Endodermal cell (in vitro differentiated cells): ENCODE data around the gene OPRM1. TPM values are rescaled to one million over a fixed set of nuclear protein-coding genes. Genes with fewer than 3 reads are reported as not detected.
"Not testable (repeated sequence)": the region's sequence is repeated elsewhere in the genome, so short reads cannot be mapped to it uniquely, and the experiment has no call there.

Experiments
- DNase-seq: peaks from one replicate; pipeline ENCODE4 v3.0.0-alpha.2; 2017
- H3K27ac ChIP-seq: 2 replicates; pipeline ENCODE4 v1.5.1; 2013; ENCODE audit warnings: mild to moderate bottlenecking, low read depth, low read length, moderate library complexity
- H3K27me3 ChIP-seq: 2 replicates; pipeline ENCODE4 v1.6.1; 2013; ENCODE audit warnings: mild to moderate bottlenecking, low read length, moderate library complexity; ENCODE audit not compliant: insufficient read depth, control insufficient read depth, poor library complexity, severe bottlenecking
- H3K36me3 ChIP-seq: 2 replicates; pipeline ENCODE4 v1.7.0; 2013; ENCODE audit warnings: mild to moderate bottlenecking, low read length, moderate library complexity; ENCODE audit not compliant: control insufficient read depth, insufficient read depth
- H3K4me1 ChIP-seq: one replicate; pipeline ENCODE4 v1.7.0; 2013; ENCODE audit warnings: low read length; ENCODE audit not compliant: control insufficient read depth, insufficient read depth
- H3K4me3 ChIP-seq: 2 replicates; pipeline ENCODE4 v1.5.1; 2013; ENCODE audit warnings: mild to moderate bottlenecking, low read length, moderate library complexity
- H3K9ac ChIP-seq: 2 replicates; pipeline ENCODE4 v1.6.1; 2013; ENCODE audit warnings: mild to moderate bottlenecking, low read length, moderate library complexity; ENCODE audit not compliant: poor library complexity, severe bottlenecking; ENCODE audit errors: extremely low read depth
- H3K9me3 ChIP-seq: 2 replicates; pipeline ENCODE4 v1.6.1; 2013; ENCODE audit warnings: mild to moderate bottlenecking, low read length, moderate library complexity; ENCODE audit not compliant: control insufficient read depth
- H3K27ac Mint-ChIP-seq: 2 replicates; pipeline ENCODE4 v1.8.0; 2020; ENCODE audit warnings: mixed read lengths
- H3K27me3 Mint-ChIP-seq: 2 replicates; pipeline ENCODE4 v1.8.0; 2021; ENCODE audit warnings: mild to moderate bottlenecking, mixed read lengths; ENCODE audit not compliant: insufficient read depth
- H3K36me3 Mint-ChIP-seq: 2 replicates; pipeline ENCODE4 v1.8.0; 2020; ENCODE audit warnings: low read depth, mixed read lengths
- H3K4me1 Mint-ChIP-seq: 2 replicates; pipeline ENCODE4 v1.8.0; 2020; ENCODE audit warnings: mixed read lengths
- H3K4me3 Mint-ChIP-seq: 2 replicates; pipeline ENCODE4 v1.8.0; 2020; ENCODE audit warnings: mild to moderate bottlenecking, moderate library complexity, mixed read lengths
- H3K9me3 Mint-ChIP-seq: 2 replicates; pipeline ENCODE4 v1.8.0; 2020; ENCODE audit warnings: mild to moderate bottlenecking, mixed read lengths
- CTCF ChIP-seq: fragments of 200-600 bp; sonication (generic); conservative IDR thresholded peaks from 2 replicates; pipeline ENCODE4 v1.5.0; 2021; ENCODE audit warnings: antibody characterized with exemption, mild to moderate bottlenecking
- WGBS, 2 experiments: methylation state at CpG; one replicate each; pipeline versions ENCODE4 v1.1.5 to v1.1.7; 2013; ENCODE audit warnings: missing lambda C conversion rate in 2 of 2, mixed read lengths in 1 of 2; ENCODE audit not compliant: insufficient coverage in 1 of 2, insufficient read length in 1 of 2; 5-methylcytosine and 5-hydroxymethylcytosine counted together
- total RNA-seq, 2 donors: library from RNA; stranded (reverse); fragmentation: NEBNext Ultra II Directional in 1 of 2; extraction: Animal tissue kit (Norgen Biotek cat#: 25700) in 1 of 2; gene quantifications; 2 replicates in 1 of 2; 3 replicates in 1 of 2; pipeline ENCODE4 v1.2.1, GENCODE V29; 2021

OPRM1 gene
- total RNA-seq, 2 donors from 2014 or later = not detected

DNA sequence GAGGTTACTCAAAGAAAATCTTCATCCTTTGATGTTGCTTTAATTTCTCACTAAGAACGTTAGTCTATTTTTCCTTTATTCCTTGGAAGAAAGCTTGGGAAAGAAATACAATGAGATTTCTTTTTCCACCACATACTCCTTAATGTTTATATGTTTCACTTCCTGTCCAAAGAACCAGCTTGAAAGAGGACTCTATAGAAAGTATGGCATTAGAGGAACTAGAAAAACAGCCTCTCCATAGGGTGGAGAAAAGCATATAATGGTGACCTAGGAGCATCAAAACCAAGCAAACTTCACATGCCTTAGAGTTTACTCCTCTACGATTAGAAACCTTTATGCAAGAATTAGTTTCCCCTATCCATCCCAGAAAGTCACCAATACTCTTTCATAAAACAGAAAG is 131.1 kb downstream of the OPRM1 start:
- TF ChIP-seq CTCF = no peak
- H3K4me3 Mint-ChIP-seq = no peak overlapping the region

GRCh38 chr6:154172393-154172792 is 133.4 kb downstream of the OPRM1 start:
- not testable (repeated sequence) for H3K9ac ChIP-seq, H3K36me3 ChIP-seq, H3K9me3 ChIP-seq, H3K27me3 ChIP-seq, H3K4me3 ChIP-seq, H3K4me1 ChIP-seq, H3K27ac Mint-ChIP-seq, H3K27ac ChIP-seq, H3K4me3 Mint-ChIP-seq, H3K27me3 Mint-ChIP-seq, H3K4me1 Mint-ChIP-seq
- 88 to 89% methylated on average over 2 to 5 of the region's 5 CpGs for WGBS, 2 experiments
- DNase-seq = peak; percentile 56
- Mint-ChIP-seq H3K9me3 (peaks cover 31% of the 10 kb centered on the region), H3K36me3 (peaks cover 10% of the 10 kb centered on the region)

More for the DNA sequence above, 131.1 kb downstream of the OPRM1 start:
- WGBS, 2 experiments = 93 to 100% methylated on average over 1 to 2 of the region's 2 CpGs
- Histone ChIP-seq H3K27me3 (no peaks in the 10 kb centered on the region), H3K27ac (no peak overlapping the region), H3K4me3 (no peak overlapping the region), H3K4me1 (no peaks in the 10 kb centered on the region), H3K9me3 (no peaks in the 10 kb centered on the region), H3K36me3 (no peaks in the 10 kb centered on the region), H3K9ac (no peak overlapping the region)
- H3K27ac Mint-ChIP-seq = no peak overlapping the region
- no peak for DNase-seq
- no peaks in the 10 kb centered on the region for H3K4me1 Mint-ChIP-seq
- peaks cover 18% of the 10 kb centered on the region for H3K9me3 Mint-ChIP-seq
- H3K27me3 Mint-ChIP-seq = no peaks in the 10 kb centered on the region
- peaks cover 14% of the 10 kb centered on the region for H3K36me3 Mint-ChIP-seq

- Mint-ChIP-seq H3K4me1 (no peaks in the 10 kb centered on the region), H3K9me3 (peaks cover 17% of the 10 kb centered on the region), H3K36me3 (peaks cover 1% of the 10 kb centered on the region), H3K27me3 (no peaks in the 10 kb centered on the region), H3K27ac (no peak overlapping the region), H3K4me3 (no peak overlapping the region)
- Histone ChIP-seq H3K9me3 (no peaks in the 10 kb centered on the region), H3K36me3 (no peaks in the 10 kb centered on the region), H3K4me1 (no peaks in the 10 kb centered on the region), H3K27me3 (no peaks in the 10 kb centered on the region), H3K4me3 (no peak overlapping the region), H3K9ac (no peak overlapping the region), H3K27ac (no peak overlapping the region)
- 91 to 93% methylated on average over 4 to 5 of the region's 5 CpGs for WGBS, 2 experiments
- DNase-seq = no peak
- no peak for TF ChIP-seq CTCF
Measured at GRCh38 chr6:154179434-154179833, 140.4 kb downstream of the OPRM1 start.

GRCh38 chr6:154187203-154187602 is 148.2 kb downstream of the OPRM1 start:
- Histone ChIP-seq H3K36me3 (no peaks in the 10 kb centered on the region), H3K4me1 (no peaks in the 10 kb centered on the region), H3K9ac (no peak overlapping the region), H3K9me3 (no peaks in the 10 kb centered on the region), H3K27me3 (no peaks in the 10 kb centered on the region), H3K27ac (no peak overlapping the region), H3K4me3 (no peak overlapping the region)
- no peak overlapping the region for H3K27ac Mint-ChIP-seq
- no peak for TF ChIP-seq CTCF
- H3K36me3 Mint-ChIP-seq = no peaks in the 10 kb centered on the region
- no peaks in the 10 kb centered on the region for H3K27me3 Mint-ChIP-seq
- no peaks in the 10 kb centered on the region for H3K4me1 Mint-ChIP-seq
- DNase-seq = no peak
- WGBS, 2 experiments = 92 to 100% methylated on average over 1 to 3 of the region's 3 CpGs
- H3K4me3 Mint-ChIP-seq = no peak overlapping the region
- peaks cover 4% of the 10 kb centered on the region for H3K9me3 Mint-ChIP-seq
